Activated T-cell treated with anti-CD3 and anti-CD28 coated beads for 48 hours (primary cell): Measurements from ENCODE around the gene TMUB1.
A peak's percentile ranks its signal among the peaks of the same experiment; 100 is the strongest.

Source experiments
- DNase-seq: peaks from one replicate; pipeline ENCODE4 v3.0.0-alpha.2; 2020; ENCODE audit warnings: low read depth

The TMUB1 gene

DNA sequence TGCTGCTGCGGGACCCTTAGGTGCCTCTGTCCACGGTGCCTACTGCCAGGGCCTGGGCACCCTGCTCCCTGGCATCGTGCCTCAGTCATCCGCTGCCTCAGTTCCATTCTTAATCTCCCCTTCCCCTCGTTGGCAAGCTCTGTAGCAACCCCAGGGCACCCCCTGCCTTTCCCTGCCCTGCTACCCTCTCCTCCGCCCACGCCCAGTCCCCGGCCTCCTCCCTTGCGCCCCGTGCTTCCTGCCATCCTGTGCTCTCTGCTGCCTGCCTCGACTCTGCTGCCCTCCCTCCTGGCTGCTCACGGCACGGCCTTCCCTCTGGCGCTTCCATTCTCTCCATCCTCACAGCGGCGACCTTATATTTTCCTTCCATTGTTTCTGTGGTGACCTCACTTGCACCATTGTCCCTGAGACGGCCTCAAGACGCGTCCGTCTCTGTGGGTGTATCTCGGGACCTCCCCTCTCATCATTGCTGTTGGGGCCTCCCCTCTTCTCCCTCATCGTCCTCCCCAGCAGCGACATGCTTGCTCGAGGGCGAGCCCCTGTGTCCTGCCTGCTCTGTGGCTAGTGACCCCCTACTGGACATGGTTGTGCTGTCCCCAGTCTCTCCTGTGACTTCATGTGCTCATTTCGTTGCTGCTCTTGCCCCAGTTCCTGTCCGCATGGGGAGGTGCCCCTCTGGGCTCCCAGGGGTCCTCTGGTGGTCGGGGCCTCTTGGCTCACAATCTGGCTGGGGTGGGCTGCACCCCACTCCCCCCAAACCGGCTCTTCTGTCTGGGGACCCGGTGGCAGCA, 38.3 kb upstream of the TMUB1 start:
- DNase-seq, result no peak

GRCh38 chr7:151120896-151121295, 37.6 kb upstream of the TMUB1 start:
- no peak for DNase-seq

- no peak for DNase-seq
Measured at GRCh38 chr7:151119902-151120301, 36.6 kb upstream of the TMUB1 start.

DNA sequence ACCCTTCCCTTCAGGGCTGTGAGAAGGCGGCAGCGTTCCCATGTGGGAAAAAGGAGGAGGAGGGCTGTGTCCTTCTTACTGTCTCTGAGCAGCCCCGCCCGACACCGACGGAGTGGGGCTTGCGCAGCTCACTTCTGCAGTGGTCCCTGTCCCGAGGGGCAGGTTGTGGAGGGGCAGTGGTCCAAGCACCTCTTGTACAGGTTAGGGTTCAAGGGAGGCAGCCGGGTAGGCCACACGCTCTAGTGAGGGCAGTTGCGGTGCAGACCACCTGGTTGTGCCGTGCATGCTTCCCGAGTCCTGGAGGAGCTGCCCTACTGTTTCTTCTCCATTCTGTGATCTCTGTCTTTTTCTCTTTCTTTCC, 35.7 kb upstream of the TMUB1 start:
- no peak for DNase-seq

GRCh38 chr7:151118108-151119054, 35.1 kb upstream of the TMUB1 start:
- DNase-seq, result no peak

DNA sequence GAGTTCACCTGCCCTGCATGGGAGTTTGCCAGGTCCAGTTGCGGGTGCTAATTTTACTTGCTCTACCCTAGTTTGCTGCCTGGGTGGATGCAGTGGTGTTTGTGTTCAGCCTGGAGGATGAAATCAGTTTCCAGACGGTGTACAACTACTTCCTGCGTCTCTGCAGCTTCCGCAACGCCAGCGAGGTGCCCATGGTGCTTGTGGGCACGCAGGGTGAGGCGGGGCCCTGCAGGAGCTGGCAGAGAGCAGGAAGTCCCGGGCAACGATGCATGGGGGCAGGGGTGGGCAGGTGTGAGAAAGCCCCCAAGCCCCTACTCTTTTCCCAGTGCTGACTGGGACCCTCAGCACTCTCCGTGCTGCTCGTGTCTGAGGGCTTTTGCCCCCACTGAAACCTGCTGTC, 34.3 kb upstream of the TMUB1 start:
- no peak for DNase-seq

- no peak for DNase-seq
Measured at GRCh38 chr7:151116603-151117440, 33.5 kb upstream of the TMUB1 start.

GRCh38 chr7:151115836-151116418, 32.6 kb upstream of the TMUB1 start:
- no peak for DNase-seq

DNA sequence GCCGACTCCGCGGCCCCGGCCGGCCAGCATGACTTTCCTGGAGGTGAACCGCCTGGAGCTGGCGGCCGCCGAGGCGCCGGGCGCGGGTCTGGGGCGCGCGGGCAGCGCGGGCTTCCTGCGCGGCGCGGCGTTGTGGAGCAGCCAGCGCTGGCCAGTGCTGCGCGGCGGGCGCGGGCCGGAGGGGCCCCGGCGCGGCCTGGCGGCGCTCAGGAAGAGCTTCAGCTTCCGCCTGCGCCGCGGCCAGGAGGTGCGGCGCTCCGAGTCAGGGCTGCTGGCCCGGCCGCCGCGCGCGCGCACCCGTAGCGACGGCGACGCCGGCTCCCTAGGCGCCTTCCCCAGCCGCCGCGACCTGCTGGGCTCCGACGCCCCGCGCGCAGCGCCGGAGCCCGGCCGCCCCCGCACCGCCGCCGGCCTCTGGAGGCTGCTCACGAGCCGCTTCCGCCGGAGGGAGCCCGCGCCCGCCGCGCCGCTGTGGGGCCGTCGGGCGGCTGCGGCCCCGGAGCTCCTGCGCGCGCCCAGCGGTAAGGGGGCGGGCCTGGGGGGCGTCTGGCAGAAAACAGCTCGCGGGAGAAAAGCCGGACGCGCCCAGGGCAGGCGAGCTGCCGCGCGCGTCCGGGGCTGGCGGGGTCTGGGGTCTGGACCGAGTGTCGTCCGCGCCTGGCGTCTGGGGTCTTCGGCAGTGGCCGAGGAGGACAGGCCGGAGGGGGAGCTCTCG, 32.0 kb upstream of the TMUB1 start:
- peak; percentile 38 for DNase-seq

DNA sequence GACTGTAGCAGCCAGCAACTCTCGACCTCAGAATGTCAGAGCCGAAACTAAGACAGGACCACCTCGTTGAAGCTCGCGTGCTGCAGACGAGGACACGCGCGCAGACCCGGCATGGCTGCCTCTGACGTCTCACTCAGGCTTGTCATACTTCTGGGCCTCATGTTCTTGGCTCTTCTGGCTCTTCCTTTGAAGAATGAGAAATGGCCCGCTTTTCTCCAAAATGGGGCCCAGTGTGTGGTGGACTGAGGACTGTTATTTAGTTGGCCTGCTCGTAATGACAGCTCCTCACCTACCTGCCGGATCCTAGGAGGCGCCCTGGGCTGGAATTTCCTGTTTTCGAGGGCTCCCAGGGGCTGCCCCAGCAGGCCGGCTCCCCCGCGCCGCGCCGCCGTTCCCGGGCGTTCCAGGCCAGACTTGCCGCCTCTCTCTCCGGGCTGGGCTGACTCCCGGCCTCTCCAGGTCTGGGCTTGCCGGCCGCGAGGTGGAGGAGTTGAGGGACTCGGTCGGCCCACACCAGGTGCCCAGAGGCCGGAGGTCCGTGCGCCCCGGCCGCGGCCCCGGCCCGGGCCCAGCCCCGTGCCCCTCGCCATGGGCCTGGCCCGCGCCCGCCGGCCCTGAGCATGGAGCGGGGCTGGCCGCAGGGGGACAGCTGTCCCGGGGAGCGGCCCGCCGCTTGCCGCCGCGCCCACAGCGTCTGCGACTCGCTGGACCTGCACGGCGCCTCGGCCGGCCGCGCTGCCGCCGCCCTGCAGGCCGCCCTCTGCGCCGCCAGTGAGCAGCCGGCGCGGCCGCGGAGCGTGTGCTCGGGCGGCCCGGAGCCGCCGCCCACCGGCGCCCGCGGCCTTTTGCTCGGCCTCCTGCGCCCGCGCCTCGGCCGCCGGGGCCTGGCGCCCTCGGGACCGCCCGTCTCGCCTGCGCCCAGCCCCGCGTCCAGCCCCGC, 31.1 kb upstream of the TMUB1 start:
- no peak for DNase-seq

DNA sequence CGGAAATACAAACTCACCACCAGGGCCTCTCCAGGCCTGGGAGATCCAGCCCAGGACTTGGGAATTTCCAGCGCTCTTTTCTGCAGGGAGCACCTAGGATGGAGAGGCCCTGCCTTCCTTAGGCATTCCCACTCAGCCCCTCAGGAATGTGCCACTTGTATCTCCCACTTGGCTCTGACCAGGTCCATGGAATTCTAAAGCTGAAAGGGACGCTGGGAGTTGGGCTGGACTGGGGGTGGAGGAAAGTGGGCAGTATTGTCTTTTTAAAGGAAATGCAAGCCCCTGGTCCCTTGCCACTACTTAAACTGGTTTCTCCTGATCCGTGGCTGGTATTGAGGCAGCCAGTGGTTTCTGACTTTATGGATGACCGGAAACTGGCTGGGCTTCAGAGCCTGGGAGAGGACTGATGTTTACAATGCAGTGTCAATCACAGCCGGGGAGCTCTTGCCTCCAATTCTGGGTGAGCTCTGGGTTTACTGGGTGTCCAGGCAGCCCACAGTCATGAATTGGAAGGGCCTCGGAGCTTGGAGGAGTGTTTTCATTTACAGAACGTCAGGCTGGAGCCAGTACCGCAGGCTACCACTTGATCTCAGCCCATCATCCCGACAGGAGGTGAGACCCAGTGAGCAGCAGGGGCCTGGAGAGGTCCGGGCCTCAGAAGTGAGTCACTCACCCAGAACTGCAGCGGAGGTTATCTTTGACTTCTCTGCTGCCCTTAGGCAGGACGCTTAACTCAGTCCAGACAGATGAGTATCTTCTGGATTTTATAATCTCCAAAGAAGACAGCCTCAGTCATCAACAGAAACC, 30.3 kb upstream of the TMUB1 start:
- no peak for DNase-seq

GRCh38 chr7:151110941-151111645, 27.8 kb upstream of the TMUB1 start:
- DNase-seq, result peak; percentile 58

DNA sequence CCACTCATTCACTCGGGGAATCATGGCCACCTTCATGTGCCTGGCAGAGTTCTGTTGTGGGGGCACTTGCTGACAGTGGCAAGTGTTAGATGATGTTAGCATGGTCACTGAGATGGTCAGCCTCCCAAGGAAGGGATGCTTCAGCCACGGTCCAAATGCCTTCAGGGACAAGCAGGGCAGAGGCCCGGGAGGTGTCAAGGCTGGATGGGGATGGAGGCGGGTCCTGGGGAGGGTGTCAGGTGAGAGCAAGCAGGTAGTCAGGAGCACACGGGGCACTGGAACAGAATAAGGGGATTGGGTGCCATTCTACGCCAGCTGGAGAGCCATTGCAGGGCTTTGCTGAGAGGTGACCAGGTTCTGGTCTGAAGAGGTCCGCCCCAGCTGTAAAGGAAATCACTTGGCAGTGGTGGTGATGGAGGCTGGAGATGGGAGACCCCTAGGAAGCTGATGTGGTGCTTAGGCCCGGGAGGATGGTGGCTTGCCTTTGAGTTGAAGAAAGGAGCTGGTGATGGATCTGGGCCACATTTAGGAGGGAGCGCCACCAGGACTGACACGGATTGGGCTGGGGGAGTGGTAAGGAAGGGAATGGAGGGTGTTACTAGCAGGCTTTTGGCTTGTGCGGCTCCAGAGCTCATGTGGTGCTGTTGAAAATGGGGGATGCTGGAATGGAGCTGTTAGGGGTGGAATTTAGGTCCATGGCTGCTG, 27.1 kb upstream of the TMUB1 start:
- DNase-seq, result no peak

GRCh38 chr7:151109094-151110048, 26.1 kb upstream of the TMUB1 start:
- DNase-seq, result no peak

GRCh38 chr7:151107882-151108281, 24.6 kb upstream of the TMUB1 start:
- no peak for DNase-seq

DNA sequence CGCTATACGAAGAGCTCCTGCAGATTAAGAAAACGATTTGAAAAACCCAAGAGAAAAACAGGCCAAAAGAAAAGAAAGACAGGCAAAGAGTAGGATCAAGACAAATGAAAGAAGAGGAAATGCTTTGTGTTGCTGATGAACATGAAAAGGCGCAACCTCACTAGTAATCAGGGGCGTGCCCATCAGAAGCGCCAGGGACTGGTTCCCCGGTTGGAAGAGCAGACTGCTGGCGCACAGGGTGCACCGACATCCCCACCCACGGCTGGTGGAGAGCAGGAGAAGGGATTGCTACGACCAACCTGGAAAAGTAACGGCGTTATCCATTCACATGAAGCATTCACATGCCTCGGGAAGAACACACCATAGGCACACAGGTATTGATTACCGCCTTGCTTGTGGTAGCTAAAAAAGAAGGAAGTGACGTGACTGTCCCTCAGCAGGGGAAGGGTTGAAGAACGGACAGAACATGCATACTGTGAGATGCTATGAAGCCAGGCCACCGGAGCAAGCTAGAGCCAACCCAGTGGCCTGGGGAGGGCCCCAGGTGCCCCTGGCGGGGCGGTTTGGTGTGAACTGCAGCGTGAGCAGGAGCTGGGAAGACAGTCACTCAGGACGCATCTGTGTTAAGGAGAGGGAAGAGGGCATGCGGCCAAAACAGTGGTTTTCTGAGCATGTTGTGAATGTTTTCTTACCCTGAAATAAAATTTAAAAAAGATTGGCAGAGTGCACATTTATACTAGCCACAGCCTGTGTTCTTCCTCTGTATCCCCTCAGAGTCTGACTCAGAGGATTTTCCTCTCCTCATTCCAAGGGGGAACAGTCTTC, 21.3 kb upstream of the TMUB1 start:
- DNase-seq, result no peak
